Measurements from ENCODE around the gene SYNE1.

The SYNE1 gene

DNA sequence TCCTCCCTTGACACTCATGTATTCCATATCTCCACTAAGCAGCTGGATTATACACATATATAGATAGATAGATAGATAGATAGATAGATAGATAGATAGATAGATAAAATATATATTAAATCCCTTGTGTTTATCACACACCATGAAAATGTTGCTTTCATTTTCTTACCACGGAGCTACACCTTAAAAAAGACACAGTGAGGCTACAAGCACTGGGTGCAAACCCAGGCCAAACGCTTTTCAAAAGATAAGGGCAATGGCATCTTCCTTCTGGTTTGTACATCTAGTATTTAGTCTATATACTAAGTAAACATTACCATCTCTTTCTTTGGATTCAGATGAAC, 452.6 kb downstream of the SYNE1 start:
- no peak for DNase-seq (ENCODE audit: low spot score)

DNA sequence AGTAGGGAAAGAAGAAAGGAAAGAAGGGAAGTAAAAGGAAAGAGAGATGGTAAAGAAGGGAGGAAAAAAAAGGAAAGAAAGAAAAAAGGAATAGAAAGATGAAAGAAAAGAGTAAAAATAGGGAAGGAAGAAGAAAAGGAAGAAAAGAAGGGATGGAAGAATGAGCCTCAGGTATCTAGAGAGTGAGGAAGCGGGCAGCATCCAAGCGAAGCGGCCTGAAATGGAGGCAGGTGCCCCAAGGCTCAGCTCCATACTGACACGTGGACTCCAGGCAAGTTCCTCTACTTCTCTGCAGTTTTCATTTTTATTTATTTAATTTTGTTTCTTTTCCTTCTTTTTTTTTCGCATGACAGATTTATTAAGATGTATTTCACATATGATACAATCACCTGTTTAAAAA, 456.6 kb downstream of the SYNE1 start:
- DNase-seq (ENCODE audit: low spot score), result no peak

DNA sequence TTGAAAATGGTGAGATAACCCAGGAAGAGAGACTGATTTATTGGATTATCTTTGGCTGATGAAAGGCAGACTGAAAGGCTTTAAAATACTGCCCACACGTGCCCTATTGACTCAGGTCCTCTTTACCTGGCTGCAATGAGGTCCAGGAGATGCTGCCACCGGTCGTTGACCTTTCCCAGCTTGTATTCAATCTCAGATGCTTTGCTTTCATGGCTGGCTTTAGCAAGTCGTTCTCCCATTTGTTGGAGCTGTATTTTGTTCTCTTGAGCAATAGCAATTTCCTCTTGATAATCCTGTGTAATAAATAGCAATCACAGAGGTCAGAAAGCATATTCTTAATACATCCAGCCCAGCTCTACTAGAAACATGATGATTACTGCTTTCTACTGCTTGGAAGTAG, 460.9 kb downstream of the SYNE1 start:
- no peak for DNase-seq (ENCODE audit: low spot score)

DNA sequence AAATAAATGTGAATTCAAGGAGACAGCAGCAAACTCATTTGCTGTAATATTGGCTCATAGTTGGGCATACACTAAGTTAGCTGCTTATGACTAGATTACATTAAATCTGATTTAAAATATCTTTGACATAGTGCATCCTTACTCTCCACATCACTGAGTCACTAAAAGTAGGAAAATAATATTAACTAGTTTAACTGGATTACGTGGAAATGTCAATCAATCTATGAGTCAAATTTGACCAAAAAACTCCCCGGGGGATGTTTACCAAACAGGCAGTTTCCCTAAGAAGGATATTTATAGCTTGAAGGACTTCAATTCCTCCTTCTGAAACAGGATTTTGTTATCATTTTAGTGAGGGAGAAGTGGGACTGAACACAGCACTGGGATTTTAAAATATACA, 463.2 kb downstream of the SYNE1 start:
- no peak for DNase-seq (ENCODE audit: low spot score)

DNA sequence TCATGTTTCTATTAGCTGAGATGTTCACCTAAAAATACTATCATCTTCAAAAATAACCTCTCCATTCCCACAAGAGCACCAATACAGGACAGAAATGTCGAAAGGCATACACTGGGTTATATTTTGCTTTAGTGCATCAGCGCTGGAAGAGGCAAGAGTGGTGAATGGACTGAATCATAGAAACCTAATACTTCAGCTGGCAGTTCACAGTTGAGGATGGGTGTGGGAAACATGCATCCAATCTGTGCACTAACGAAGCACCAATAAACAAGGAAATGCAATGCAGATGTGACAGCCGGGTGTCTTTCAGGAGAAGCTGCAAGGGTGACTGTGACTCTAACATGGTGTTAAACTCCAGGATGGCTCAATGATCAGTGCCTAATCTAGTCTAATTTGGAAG, 463.8 kb downstream of the SYNE1 start:
- DNase-seq (ENCODE audit: low spot score), result peak; percentile 29

DNA sequence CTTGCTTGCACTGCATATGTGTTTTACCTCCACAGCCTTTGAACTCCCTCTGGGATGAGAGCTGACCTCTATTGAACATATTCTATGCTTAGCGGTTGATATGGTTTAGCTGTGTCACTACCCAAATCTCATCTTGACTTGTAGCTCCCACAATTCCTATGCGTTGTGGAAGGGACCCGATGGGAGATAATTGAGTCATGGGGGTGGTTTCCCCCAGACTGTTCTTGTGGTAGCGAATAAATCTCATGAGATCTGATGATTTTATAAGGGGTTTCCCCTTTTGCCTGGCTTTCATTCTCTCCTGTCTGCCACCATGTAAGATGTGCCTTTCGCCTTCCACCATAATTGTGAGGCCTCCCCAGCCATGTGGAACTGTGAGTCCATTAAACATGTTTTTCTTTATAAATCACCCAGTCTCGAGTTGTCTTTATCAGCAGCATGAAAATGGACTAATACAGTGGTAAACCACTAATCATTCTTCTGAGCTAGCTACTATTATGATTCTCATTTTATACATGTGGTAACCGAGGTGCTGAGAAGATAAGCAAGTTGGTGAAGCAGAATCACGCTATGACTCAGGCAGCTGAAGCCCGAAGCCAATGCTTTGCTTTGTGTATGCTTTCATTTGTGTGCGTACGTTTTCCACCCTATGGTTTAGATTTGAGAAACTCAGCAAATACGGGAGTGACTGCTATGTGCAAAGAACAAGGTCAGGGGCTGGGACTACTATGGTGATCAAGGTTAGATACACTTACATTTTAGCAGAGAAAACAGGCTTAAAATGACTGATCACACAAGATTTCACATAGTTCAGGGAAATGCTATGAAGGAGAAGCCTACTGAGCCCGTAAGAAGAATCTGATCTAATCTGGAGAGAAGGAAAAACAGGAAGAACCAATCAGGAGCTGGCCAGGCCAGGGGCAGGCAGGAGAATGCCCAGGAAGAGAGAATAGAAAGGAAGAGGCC, 466.2 kb downstream of the SYNE1 start:
- no peak for DNase-seq (ENCODE audit: low spot score)

DNA sequence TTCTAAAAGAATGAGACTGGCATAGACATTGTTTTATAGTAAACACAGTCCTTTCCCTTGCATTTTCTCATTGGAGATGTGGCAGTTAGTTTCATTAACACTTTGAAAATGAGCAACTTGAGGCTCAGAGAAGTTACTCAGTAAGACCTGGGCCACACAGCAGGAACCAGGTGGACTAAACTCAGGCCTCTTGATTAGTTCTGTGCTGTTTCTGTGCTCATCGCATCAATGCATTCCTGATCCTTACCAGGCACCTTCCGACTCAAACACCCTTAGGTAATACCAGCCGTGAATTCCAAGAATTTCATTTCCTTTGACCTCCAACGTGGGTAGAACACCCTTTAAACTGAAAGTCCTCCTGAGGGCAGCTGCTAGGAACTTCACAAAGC, 466.9 kb downstream of the SYNE1 start:
- no peak for DNase-seq (ENCODE audit: low spot score)

DNA sequence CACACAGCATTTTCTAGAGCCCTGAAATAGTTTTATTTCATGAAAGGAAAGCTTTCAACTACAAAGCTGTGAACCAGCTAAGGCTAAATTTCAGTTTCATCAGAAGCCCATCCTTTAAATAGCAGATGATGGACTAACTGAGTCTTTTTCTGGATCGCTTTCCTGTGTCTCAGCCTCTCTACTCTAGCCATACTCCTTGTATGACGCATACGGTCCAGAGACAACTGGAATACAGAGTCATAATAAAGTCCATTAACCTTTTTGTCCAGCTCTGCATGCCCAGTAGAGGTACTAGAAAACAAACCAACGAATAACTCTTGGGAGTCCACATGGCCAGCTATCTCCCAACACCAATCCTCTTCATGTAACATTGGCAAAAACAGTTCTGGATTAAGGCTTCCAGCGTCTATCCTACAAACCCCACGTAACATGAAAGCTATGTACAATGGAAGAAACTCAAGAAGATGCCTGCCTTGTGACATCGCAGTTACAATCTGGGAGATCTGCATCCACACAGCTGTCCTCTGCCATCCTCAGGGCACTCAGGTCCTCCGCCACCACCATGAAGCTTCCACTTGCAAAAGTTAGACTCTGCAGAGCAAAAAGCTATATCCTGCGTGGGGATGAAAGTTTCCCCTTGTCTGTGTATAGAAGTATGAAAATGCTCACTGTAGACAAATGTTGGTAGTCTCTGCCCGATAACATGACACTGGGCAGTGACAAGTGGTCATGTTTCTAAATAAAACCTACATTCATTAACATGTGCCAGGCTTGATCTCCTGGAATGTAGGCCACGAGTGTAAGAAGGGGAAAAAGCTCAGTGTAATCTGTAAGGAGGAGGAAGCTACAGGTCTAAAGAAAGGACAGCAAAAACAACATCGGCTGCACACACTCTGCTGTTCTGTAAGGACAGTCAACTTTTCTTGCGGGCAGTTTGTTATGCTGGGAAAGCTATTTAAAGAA, 469.2 kb downstream of the SYNE1 start:
- no peak for DNase-seq (ENCODE audit: low spot score)

DNA sequence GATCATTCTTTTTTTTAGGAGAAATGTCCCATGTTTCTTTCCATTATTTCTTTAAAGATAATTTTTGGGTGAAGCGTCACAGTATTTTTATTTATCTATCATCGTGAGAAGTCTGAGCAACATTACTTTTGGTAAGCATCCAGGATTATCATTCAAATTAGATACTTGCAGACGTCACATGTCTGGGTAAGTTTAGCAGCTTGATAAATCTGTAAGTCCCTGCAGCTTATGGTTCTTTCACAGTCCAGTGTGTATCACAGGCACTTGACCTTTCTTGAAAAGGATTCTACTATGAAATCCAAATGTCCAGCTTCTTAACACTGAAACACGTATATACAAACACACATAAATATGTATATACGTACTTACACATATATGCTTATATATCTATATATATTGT, 470.3 kb downstream of the SYNE1 start:
- DNase-seq (ENCODE audit: low spot score), result no peak

DNA sequence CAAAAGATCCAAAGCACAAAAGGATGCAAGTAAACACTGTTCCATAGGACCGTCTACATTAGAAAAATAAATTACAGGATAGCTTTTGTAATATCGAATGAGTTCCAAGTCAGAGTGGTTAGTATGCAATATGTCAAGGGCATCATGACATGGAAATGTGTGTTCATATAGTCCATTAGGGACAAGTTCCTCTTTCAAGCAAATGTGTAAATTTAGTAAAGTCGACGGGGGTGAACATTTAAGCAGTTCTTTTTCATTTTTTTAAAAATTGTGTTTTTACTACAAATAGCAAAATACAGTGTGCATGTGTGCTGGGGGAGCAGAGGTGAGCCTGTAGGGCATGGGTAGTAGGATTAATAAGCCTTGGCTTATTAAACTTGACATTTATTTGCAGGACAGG, 470.7 kb downstream of the SYNE1 start:
- DNase-seq (ENCODE audit: low spot score), result no peak

DNA sequence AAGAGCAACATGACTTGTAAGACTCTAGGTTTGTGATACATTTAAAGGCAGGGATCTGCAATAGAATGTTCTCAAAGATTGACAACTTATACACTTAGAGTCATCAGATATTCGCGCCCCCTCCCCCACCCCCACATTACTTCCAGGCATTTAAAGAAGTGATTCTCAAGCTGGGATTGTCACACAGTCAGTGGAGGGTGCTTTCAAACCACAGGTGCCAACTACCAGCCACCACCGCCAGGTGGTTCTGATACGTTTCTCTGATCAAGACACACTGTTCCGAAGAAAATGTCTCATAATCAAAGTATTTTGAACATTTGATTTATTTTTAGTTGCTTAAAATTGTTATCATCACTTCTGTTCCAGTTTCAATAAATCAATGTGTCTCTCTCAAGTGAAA, 472.2 kb downstream of the SYNE1 start:
- DNase-seq (ENCODE audit: low spot score), result no peak

DNA sequence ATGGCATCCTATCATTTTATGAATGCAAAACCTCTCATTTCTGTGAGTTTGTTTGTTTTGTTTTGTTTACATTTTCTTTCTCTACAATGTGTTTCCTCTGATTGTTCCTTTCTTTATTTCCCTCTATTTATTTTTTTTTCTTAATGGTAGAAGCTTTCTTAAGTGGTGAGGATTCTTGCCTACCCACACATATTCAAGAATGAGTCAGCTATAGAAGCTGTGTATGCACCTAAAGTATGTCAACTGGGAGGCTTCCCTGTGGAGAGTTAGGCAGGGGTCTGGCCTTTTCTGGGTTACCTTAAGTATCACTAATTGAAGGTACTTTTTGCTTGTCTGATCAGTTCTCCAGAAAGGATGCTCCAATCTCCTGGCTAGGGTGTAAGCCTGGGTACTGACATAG, 475.7 kb downstream of the SYNE1 start:
- DNase-seq (ENCODE audit: low spot score), result peak; percentile 42

DNA sequence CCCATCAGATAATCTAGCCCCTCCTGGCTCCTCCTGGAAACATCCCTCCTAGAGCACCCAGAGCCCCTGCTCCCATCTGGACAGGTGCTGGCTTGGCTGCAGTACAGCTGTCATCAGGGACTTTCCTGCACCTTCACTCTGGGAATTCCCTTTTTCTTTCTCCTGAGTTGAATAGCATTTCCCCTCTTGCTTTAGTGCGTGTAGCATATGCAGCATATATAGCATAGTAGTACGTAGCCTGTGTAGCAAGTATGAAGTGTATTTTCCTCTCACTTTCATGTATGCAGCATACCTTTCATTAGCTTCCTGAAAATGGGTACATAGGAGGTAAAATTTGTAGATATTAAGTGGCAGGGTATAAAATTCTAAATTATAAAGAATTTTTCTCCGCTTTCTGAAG, 476.8 kb downstream of the SYNE1 start:
- no peak for DNase-seq (ENCODE audit: low spot score)

DNA sequence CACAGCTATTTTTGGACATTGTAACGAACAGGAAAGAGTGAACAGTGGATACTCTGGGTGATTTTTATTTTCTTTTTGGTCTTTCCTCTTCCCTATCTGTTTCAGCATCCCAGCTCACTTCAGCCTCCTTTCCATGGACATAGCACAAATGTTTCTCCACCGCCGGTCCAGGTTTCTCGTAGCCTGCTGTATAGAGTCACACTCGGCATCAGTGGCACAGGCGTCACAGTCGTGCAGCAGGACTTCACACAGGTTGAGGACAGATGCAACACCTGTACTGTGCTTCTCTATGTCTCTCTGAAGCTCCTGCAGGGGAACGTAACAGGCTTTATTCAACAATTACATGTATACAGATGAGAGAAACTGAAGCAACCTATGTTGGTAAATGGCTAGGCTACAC, 481.4 kb downstream of the SYNE1 start:
- DNase-seq (ENCODE audit: low spot score), result no peak

DNA sequence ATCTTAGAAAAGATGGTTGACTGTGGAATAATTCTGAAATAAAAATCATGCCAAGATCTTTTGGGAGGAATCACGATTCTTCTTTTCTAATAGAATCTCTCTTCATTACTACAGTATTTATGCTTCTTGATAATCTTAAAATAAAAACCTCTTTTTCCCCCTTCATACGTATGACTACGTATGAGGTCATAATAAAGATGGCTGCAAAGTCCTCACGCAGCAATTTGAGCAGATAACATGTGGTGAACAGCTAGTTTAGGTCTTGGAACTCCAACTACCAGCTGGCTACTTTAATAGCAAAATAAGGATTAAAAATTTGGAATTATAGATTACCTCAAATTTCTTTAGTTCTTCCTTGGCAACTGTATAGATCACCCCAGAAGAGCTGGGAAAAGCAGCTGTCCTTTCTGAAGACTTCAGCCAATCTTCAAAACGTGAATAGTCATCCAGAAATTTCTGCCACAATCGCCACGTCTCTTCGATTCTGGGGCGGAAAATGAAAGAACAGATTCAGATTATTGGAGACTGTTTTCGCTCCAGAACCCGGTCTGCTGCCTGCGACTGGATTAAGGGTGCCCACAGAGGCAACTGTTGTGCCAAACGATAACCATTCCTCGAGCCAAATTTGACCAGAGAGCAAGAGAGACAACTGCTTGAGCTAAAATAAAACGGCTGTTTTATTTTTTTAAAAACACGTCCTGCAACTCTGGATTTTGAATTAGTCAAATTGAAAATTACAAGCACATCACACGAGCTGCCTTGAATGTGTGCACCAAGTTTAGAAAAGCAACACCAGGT, 482.4 kb downstream of the SYNE1 start:
- DNase-seq (ENCODE audit: low spot score), result no peak

DNA sequence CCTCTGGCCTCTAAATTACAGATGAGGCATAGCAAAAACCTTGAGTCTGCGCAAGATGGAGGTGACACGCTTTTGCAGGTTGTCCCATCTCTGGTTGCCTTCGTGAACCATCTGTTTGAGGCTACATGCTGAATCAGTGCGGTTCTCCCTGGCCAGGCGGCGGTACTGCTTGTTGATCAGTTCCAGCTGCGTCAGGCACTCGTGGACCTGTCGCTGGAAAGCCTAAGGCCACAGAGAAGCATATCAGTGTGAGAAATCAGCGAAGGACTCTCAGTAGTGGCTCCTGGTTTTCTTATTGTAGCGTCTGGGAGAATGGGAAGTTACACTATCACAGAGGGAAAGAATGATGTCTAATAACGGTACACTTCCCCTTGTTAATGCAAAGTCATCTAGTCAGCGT, 485.2 kb downstream of the SYNE1 start:
- DNase-seq (ENCODE audit: low spot score), result no peak

DNA sequence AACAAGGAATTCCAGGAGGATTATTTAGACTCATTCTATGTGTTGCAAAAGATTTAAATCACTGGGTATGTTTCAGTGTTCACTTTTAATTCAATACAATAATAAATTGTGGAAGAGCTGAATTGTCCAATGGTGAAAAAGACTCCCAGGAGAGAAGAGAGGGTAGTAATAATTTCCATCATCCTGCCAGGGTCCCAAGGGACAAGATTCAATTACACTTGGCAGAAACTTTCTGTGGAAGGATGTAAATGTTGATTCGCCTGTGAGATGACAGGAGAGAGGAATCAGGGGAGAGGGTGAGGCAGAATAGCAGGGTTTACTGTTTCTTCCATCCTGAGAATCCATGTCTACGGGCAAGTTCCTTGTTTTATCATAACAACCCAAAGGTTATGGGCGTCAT, 487.0 kb downstream of the SYNE1 start:
- DNase-seq (ENCODE audit: low spot score), result no peak

DNA sequence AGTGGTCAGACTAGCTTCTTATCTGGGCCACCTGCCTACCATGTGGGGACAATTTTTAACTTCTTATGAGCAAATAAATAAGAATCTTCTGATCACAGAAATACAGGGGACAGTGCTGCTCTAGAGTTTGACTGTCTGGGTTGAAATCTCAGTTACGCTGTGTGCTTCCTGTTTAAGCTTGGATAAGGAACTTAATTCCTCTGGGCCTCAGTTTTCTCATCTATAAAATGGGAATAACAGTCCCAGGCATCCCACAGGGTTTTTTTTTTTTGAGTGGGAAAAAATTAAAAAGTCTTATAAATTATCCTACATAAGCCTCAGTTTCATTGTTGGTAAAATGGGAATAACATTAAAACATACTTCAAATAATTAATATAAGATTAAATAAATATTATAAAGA, 488.8 kb downstream of the SYNE1 start:
- no peak for DNase-seq (ENCODE audit: low spot score)

DNA sequence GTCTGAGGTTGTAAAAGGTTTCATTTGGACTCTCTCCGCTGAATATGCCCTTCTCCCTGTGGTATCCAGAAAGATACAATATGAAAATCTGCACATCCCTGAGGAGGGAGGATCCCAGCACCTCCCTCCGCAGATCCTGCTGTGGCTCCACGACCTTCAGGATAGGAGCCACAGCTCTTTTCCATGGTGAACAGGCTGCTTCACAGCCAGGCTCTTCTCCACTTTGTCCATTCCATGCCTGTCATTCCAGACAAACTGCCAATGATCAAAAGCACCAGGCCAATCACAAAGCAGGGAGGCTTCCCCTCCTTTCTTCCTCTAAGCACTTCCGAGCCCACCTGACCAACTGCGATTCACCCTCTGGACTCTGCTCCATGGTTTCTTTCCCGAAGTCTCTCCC, 489.9 kb downstream of the SYNE1 start:
- DNase-seq (ENCODE audit: low spot score), result no peak

DNA sequence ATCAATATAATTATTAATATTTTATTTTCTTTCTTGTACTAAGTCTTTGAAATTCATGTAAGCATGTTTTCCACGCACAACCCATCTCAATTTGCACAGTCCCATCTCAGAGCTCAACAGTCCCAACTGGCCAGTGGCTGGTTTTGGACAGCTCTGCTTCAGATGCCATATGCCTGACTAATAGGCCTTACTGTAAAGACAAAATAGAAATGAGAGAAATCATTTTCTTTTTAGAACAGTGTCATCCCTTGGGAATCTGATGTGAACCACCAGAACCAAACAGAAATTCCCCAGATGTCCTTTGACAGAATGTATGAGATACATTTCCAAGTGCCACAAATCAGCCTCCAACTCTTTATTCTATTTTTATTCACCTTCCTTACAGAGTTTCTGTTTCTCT, 490.8 kb downstream of the SYNE1 start:
- DNase-seq (ENCODE audit: low spot score), result peak; percentile 82

DNA sequence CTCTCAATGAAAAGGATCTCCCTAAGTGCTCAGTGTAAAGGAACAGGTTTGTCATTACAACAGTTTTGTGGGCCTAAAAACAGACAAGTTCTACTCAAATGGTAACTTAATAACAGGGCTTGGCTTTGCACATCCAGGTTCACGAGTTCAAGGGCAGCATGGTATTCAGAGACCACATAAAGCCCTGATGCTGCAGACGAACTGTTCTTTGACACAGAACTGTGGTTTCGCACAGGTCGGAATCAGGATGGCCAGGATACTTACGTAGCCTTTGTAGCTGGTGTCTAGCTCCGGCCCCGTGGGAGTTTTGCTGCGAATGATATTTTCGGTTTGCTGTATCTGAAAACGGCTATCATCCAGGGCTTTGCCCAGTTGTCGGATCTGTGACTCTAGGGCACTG, 493.8 kb downstream of the SYNE1 start:
- DNase-seq (ENCODE audit: low spot score), result no peak

DNA sequence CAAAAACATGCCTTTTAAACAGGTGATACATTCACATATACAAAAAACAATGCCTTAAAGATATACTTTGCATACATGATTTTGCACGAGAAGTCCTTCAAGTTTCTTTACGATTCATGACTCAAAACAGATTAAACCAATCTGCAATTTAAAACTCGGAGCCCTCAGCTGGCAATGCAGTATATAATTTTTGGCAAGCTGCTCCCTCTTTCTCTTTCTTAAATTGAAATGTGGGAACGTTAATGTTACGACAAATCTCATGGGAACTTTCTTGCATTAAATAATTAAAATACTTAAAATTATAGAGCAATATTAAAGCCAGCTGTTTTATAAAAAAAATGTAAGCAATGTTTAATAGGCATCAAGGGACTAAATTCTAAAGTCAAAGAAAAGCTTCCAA, 495.1 kb downstream of the SYNE1 start:
- DNase-seq (ENCODE audit: low spot score), result no peak

Measured in GM03348 (cell line).